Measurements from ENCODE around the gene REXO4. TPM values are rescaled to one million over a fixed set of nuclear protein-coding genes. Genes with fewer than 3 reads are reported as not detected.

REXO4 gene
- total and polyA plus RNA-seq, 2 of the 13 experiments (the other 11 are each of a cell fraction or from before 2014, with no cell fraction given), result 18.5 to 30.4 TPM

DNA sequence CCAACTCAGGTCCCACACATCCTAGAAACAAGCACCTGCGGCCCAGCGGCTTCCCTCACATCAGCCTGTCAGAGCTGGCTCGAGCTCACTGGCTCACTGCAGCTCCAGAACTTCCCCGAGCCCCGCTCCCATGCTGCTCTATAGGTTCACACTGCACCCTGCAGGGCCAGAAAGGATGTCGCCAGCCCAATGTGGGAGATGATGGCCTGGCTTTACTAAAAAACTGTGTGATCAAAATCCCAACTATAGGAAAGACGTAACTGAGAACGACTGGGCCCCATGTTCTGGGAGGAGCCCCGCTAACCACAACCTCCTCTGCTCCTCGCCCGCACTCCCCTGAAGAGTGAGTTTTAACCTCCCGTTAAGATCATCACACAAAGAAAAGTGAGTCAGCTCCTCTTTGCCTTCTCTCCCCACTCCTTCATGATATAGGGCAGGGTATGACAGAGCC, 46.5 kb downstream of the REXO4 start (continued):
- no peak for TF ChIP-seq ZNF781 (CRISPR knock-in tag; IDR thresholded peaks at IDR 0.05; ENCODE audit: borderline replicate concordance, not compliant biosample characterization)
- TF ChIP-seq ZNF691 (CRISPR knock-in tag; IDR thresholded peaks at IDR 0.05; ENCODE audit: borderline replicate concordance, low read depth), result no peak
- TF ChIP-seq, protein P1, sequence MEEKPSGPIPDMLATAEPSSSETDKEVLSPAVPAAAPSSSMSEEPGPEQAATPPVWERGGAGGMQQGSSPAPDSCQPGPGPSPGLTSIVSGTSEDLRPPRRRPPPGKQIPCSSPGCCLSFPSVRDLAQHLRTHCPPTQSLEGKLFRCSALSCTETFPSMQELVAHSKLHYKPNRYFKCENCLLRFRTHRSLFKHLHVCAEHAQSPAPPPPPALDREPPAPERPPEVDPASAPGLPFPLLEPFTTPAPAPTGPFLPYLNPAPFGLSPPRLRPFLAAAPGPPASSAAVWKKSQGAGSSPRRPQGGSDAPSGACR (CRISPR knock-in tag; IDR thresholded peaks at IDR 0.05), result no peak
- no peak for TF ChIP-seq KDM6A (CRISPR knock-in tag; IDR thresholded peaks at IDR 0.05; ENCODE audit: low read depth)
- TF ChIP-seq, protein P2, sequence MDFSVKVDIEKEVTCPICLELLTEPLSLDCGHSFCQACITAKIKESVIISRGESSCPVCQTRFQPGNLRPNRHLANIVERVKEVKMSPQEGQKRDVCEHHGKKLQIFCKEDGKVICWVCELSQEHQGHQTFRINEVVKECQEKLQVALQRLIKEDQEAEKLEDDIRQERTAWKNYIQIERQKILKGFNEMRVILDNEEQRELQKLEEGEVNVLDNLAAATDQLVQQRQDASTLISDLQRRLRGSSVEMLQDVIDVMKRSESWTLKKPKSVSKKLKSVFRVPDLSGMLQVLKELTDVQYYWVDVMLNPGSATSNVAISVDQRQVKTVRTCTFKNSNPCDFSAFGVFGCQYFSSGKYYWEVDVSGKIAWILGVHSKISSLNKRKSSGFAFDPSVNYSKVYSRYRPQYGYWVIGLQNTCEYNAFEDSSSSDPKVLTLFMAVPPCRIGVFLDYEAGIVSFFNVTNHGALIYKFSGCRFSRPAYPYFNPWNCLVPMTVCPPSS (IDR thresholded peaks at IDR 0.05), result no peak
- 0 out of 2 replicates have a peak, but pooled peaks have one; percentile 11 for TF ChIP-seq RBFOX2 (IDR thresholded peaks at IDR 0.05; ENCODE audit: low read depth, low read length)

DNA sequence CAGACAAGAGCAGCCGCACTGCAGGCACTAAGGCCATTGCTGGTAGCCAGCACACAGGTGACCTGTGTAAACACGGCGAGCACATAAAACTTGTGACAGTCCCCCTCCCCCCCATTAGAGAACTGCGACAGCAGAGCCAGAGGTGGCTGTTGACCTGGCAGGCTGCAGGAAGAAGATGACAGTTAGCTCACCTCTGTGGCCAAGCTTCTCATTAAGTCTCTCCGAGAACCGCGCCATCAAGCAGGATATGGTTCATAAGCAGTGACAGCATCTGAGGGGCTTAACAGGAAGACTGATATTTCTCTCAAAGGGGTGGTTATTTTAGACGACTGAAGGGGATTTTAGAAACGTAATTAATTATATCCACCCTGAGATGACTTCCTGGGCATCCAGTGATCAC, 47.1 kb downstream of the REXO4 start:
- FAIRE-seq (no peak), DNase-seq (ENCODE audit: low spot score) (no peak), ATAC-seq (no peak)
- intact Hi-C loops (cut with micrococcal nuclease; ENCODE audit: unreplicated experiment) (no loop called here), in situ Hi-C loops (cut with HindIII; ENCODE audit: extremely low pct_ligation_motif_present, low pct_unique_long_range_greater_than_20kb) (no loop called here)
- ChIA-PET CTCF (ENCODE audit: low intra/inter-chr PET ratio, low total read pairs) (no interaction called here), POLR2A (interaction anchor here (0.8 to 1.5 kb wide), 4 partner anchors 11 to 21 kb away, joined by 3 to 6 read pairs (median 4); partner anchors contain the start of gene SURF1)
- H3K36me3 ChIP-seq (replicated peaks in 1 of 2; ENCODE audit: control insufficient read depth in 1 of 2, insufficient read depth in 2 of 2, low read length in 2 of 2), result peaks cover 17 to 77% of the 10 kb centered on the region in 2 experiments
- 92% methylated on average over 9 of the region's 9 CpGs for WGBS (ENCODE audit: low lambda C conversion rate)
- no peak overlapping the region for H2AFZ ChIP-seq (ENCODE audit: low read length)
- H3K27me3 ChIP-seq (ENCODE audit: control insufficient read depth in 1 of 2, insufficient read depth in 2 of 2, low read length in 2 of 2), result no peaks in the 10 kb centered on the region
- no peak overlapping the region for H3K4me3 ChIP-seq (replicated peaks in 1 of 3; ENCODE audit: insufficient read depth in 1 of 3, low read depth in 2 of 3, low read length in 3 of 3)
- peaks cover 98% of the 10 kb centered on the region for H3K79me2 ChIP-seq (ENCODE audit: insufficient read depth, low read length)
- H3K9me3 ChIP-seq (ENCODE audit: low read length), result no peaks in the 10 kb centered on the region
- H3K9ac ChIP-seq (ENCODE audit: insufficient read depth, low read depth, low read length), result no peak overlapping the region
- no peak overlapping the region for H3K4me2 ChIP-seq (ENCODE audit: low read depth, low read length)
- no peak overlapping the region for H3K27ac ChIP-seq (ENCODE audit: extremely low read length, insufficient read depth, low read length)
- peaks cover 61% of the 10 kb centered on the region for H3K4me1 ChIP-seq (ENCODE audit: insufficient read depth, low read length)
- peaks cover 94% of the 10 kb centered on the region for H4K20me1 ChIP-seq (ENCODE audit: insufficient read depth, low read length)
- no TSS peak for BruUV-seq (replicated peaks)
- TF ChIP-seq ZNF12 (CRISPR knock-in tag; IDR thresholded peaks at IDR 0.05) (no peak), ZSCAN29 (CRISPR knock-in tag; conservative IDR thresholded peaks at IDR 0.05) (no peak), MEIS1 (CRISPR knock-in tag; IDR thresholded peaks at IDR 0.05; ENCODE audit: borderline replicate concordance) (no peak), ZNF331 (CRISPR knock-in tag; IDR thresholded peaks at IDR 0.05) (no peak), RXRB (CRISPR knock-in tag; IDR thresholded peaks at IDR 0.05; ENCODE audit: borderline replicate concordance) (no peak), JUNB (CRISPR knock-in tag; IDR thresholded peaks at IDR 0.05; ENCODE audit: borderline replicate concordance) (no peak), ZNF180 (CRISPR knock-in tag; IDR thresholded peaks at IDR 0.05; ENCODE audit: borderline replicate concordance, low read depth) (no peak), ZNF619 (CRISPR knock-in tag; IDR thresholded peaks at IDR 0.05) (no peak), ZMYM2 (CRISPR knock-in tag; IDR thresholded peaks at IDR 0.05) (no peak), RCOR2 (CRISPR knock-in tag; IDR thresholded peaks at IDR 0.05) (no peak), HNRNPUL1 (IDR thresholded peaks at IDR 0.05; ENCODE audit: low read depth, low read length) (no peak)
- TF ChIP-seq, protein P3, sequence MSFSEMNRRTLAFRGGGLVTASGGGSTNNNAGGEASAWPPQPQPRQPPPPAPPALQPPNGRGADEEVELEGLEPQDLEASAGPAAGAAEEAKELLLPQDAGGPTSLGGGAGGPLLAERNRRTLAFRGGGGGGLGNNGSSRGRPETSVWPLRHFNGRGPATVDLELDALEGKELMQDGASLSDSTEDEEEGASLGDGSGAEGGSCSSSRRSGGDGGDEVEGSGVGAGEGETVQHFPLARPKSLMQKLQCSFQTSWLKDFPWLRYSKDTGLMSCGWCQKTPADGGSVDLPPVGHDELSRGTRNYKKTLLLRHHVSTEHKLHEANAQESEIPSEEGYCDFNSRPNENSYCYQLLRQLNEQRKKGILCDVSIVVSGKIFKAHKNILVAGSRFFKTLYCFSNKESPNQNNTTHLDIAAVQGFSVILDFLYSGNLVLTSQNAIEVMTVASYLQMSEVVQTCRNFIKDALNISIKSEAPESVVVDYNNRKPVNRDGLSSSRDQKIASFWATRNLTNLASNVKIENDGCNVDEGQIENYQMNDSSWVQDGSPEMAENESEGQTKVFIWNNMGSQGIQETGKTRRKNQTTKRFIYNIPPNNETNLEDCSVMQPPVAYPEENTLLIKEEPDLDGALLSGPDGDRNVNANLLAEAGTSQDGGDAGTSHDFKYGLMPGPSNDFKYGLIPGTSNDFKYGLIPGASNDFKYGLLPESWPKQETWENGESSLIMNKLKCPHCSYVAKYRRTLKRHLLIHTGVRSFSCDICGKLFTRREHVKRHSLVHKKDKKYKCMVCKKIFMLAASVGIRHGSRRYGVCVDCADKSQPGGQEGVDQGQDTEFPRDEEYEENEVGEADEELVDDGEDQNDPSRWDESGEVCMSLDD (CRISPR knock-in tag; IDR thresholded peaks at IDR 0.05; ENCODE audit: borderline replicate concordance), result no peak
- TF ChIP-seq, protein P4, sequence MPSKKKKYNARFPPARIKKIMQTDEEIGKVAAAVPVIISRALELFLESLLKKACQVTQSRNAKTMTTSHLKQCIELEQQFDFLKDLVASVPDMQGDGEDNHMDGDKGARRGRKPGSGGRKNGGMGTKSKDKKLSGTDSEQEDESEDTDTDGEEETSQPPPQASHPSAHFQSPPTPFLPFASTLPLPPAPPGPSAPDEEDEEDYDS (CRISPR knock-in tag; IDR thresholded peaks at IDR 0.05), result no peak
